GM12891 (cell line): ENCODE results near the gene TRIM33.
A peak's percentile ranks its signal among the peaks of the same experiment; 100 is the strongest.

ENCODE experiments used
- POLR2A ChIP-seq: IDR thresholded peaks from 2 replicates; pipeline ENCODE4 v1.6.1; 2011; ENCODE audit warnings: low read depth, low read length, control low read depth
- POLR2AphosphoS5 ChIP-seq: IDR thresholded peaks from 2 replicates; pipeline ENCODE4 v1.6.1; 2011; ENCODE audit warnings: low read depth, low read length, control low read depth
- POU2F2 ChIP-seq: IDR thresholded peaks from 2 replicates; pipeline ENCODE4 v1.6.1; 2011; ENCODE audit warnings: low read depth, mild to moderate bottlenecking, control low read depth, low read length, moderate library complexity
- SPI1 ChIP-seq: IDR thresholded peaks from 2 replicates; pipeline ENCODE4 v1.6.1; 2011; ENCODE audit warnings: low read depth, low read length, control low read depth
- TAF1 ChIP-seq: IDR thresholded peaks from 2 replicates; pipeline ENCODE4 v1.6.1; 2011; ENCODE audit warnings: low read depth, low read length, control low read depth

- peak; percentile 88 for TF ChIP-seq POLR2A
- TF ChIP-seq POU2F2: 0 out of 2 replicates have a peak, but pooled peaks have one; percentile 45
- TF ChIP-seq POLR2AphosphoS5: peak; percentile 72
- peak; percentile 80 for TF ChIP-seq TAF1
- TF ChIP-seq SPI1: no peak
Measured at GRCh38 chr1:114511032-114511785, at the start of gene TRIM33.
